Activated CD8-positive, alpha-beta memory T cell treated with anti-CD3 and anti-CD28 coated beads for 36 hours (primary cell): ENCODE results near the gene GOLM1. TPM values are rescaled to one million over a fixed set of nuclear protein-coding genes. Genes with fewer than 3 reads are reported as not detected.

Source experiments
- CTCF ChIA-PET: fragments of 350-600 bp; sonication (Branson Sonifier 250); formaldehyde crosslinking; loops from one replicate; lab custom pipeline; 2021; ENCODE audit warnings: antibody characterized with exemption; lab: Charles Lee
- POLR2A ChIA-PET: fragments of 350-600 bp; sonication (Branson Sonifier 250); formaldehyde crosslinking; loops from one replicate; lab custom pipeline; 2021; ENCODE audit warnings: antibody characterized with exemption; lab: Charles Lee
- total RNA-seq, 2 experiments: library from RNA; stranded (reverse); gene quantifications; one replicate each; pipeline ENCODE4 v1.2.3, GENCODE V29; 2021

Gene GOLM1
- total RNA-seq, 2 experiments from 2014 or later: 5.9 to 6.2 TPM

GRCh38 chr9:86009133-86009532, 90.2 kb downstream of the GOLM1 start:
- POLR2A ChIA-PET: no interaction called here
- CTCF ChIA-PET: no interaction called here

- POLR2A ChIA-PET: no interaction called here
- CTCF ChIA-PET: no interaction called here
Measured at GRCh38 chr9:86005253-86005775, 94.0 kb downstream of the GOLM1 start.

DNA sequence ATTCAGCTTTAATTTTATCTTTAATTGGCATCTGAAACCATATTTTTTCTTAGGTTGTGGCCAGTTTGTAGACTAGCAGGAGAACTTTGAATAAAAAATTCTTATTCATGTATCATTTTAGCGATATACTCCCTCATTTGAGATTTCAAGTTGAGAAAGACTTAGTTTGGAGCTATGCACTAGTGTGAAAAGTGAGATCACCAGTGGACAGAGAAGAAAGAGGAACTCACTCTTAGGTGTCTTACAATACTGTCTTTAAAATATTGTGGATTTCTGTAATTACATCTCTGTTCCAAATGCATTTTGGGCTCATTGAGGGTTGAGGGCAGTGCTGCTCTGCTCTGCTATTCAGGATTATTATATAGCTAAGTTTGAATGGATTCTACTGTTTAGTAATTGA, 103.8 kb downstream of the GOLM1 start:
- CTCF ChIA-PET: no interaction called here
- POLR2A ChIA-PET: no interaction called here

GRCh38 chr9:85995097-85995496, 104.3 kb downstream of the GOLM1 start:
- POLR2A ChIA-PET: no interaction called here

DNA sequence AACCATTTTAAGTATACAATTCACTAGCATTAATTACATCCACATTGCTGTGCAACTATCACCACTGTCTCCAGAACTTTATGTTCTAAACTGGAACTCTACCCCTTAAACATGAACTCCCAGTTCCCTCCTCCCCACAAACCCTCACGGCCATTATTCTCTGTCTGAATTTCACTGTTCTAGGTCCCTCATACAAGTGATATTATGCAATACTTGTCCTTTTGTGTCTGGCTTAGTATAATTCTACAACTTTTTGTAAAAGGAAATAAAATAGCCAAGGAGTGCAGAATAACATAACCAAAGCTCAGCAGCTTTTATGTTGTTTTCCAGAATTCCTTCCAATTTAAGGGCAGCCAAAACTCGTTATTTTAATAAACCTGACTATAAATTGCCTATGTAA, 105.2 kb downstream of the GOLM1 start:
- ChIA-PET CTCF (no interaction called here), POLR2A (no interaction called here)

More at GRCh38 chr9:85995097-85995496, 104.3 kb downstream of the GOLM1 start:
- CTCF ChIA-PET: no interaction called here

- ChIA-PET POLR2A (no interaction called here), CTCF (no interaction called here)
Measured at GRCh38 chr9:85987236-85987635, 112.1 kb downstream of the GOLM1 start.

DNA sequence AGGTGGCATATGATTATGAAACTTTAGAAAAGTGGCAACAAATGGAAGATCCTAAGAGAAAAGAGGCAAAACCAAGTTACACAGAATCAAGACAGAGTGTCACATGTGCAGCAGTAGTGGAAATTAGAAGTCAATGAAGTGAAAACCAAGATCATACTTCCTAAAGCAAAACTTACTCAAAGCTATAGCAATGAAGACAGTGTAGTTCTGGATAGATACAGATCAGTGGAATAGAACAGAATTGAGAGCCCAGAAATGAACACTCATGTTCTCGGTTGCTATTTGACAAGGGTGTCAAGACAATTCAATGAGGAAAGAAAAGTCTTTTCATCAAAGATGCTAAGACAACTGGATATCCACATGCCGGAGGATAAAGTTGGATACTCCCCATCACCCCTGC, 114.9 kb downstream of the GOLM1 start:
- POLR2A ChIA-PET: no interaction called here
- CTCF ChIA-PET: no interaction called here

- ChIA-PET CTCF (no interaction called here), POLR2A (no interaction called here)
Measured at GRCh38 chr9:85981369-85981768, 118.0 kb downstream of the GOLM1 start.

DNA sequence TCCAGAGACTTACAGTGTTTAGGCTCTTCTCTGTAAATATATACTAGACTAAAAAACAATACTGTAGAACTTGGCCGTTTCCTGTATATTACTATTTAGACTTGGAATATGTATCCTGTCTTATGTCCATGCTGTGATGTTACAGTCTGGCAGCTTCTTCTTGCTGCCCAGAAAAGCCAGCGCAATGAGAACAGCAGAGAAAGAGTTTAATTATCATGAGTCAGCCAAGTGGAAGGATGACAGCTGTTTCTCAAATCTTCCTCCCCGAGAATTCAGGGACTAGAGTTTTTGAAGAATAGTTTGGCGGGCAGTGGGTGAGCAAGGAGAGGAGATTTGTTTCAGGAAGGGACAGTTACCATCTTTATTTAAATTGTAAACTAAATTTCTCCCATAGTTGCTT, 120.9 kb downstream of the GOLM1 start:
- CTCF ChIA-PET: no interaction called here

More for the DNA sequence above, 120.9 kb downstream of the GOLM1 start:
- POLR2A ChIA-PET: no interaction called here

Other genes starting within 250 kb of the GOLM1 start
- 10 to 100 TPM; 33.8 to 34.2 TPM for gene NAA35, start 158.4 kb downstream of the GOLM1 start, total RNA-seq
- gene C9orf153, start 160.1 kb upstream of the GOLM1 start, total RNA-seq: under 1 TPM in 1 of 2 experiments, not detected in 1; 0.19 TPM
- 10 to 100 TPM; 36.3 TPM for gene ISCA1, start 183.0 kb upstream of the GOLM1 start, total RNA-seq